GM21529 (cell line): ENCODE data around the gene CDH18.

ENCODE experiments used
- ATAC-seq: cut with Tn5 transposase; IDR thresholded peaks from one replicate; pipeline ENCODE4 v1.9.1; 2021; ENCODE audit not compliant: unreplicated experiment

The CDH18 gene

DNA sequence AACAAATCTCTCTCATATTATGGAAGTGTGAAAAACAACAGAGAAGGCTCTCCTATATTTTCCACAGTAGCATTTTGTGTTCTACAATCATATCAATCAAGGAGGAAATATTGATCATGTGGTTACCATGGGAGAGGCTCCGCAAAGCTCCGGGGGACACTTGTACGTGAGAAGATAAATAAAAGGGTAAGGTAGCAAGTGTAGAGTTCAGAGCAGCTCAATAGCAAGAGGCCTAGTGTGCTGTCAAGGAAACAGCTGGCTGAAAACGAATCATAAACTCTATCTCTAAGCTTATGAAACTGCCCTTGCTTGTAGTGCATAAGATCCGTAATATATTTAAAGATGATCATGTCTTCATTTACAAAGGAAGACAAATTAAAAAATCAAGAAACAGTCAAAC is 57.5 kb downstream of the CDH18 start:
- ATAC-seq = no peak

- no peak for ATAC-seq
These were observed 59.2 kb downstream of the CDH18 start for GRCh38 chr5:19928562-19929421.

DNA sequence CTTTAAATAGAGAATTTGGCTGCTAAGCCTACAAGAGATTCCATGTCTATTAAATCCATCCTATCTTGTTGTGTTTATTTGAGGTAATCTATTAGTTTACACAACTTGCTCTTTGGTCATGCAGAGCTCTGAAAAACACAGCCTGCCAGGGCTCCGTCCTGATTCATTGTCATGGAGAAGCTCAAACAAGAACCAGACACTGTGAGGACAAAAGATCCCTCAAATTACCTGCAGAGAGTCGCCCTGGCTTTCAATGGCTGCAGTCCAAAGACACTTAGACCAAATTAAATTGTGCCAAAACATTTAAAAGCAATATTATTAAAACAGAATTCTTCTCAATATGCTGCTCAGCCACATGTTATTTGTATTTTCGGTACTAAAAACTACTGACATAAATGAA is 60.1 kb downstream of the CDH18 start:
- no peak for ATAC-seq

DNA sequence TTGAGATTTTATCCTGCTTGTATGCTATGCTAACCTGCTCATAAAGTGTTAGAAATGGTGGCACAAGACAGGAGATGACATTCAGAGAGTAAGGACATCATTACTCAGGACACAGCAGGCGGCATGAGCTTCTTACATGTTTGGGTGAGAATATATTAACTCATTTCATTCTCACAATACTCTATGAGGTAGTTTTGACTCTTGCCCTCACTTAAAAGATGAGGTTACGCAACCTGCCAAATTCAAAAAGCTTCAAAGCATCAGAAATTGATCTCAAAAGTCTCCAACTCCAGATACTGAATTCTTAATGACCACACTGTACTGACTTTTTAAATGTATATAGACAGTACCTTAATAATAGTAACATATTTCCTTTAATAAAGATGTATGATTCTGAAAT is 60.8 kb downstream of the CDH18 start:
- no peak for ATAC-seq

GRCh38 chr5:19923742-19924141 is 64.3 kb downstream of the CDH18 start:
- no peak for ATAC-seq

- ATAC-seq = no peak
These were observed 67.2 kb downstream of the CDH18 start for GRCh38 chr5:19920761-19921160.

DNA sequence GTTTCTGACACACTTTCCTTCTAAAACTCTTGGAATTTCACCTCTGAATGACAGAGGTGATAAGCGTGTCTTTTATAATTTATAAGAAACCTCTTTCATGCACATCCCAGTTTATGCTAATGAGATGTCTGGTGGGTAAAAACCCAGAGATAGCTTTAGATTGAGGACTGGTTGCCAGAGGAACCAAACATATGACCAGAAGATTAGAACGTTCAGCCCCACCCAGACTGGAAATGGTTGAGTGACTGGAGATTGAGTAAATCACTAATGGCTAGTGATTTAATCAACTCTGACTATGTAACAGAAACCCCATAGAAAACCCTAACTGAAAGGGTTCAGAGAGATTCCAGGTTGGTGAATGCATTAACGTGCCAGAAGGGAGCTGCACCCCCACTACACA is 69.2 kb downstream of the CDH18 start:
- ATAC-seq = no peak

DNA sequence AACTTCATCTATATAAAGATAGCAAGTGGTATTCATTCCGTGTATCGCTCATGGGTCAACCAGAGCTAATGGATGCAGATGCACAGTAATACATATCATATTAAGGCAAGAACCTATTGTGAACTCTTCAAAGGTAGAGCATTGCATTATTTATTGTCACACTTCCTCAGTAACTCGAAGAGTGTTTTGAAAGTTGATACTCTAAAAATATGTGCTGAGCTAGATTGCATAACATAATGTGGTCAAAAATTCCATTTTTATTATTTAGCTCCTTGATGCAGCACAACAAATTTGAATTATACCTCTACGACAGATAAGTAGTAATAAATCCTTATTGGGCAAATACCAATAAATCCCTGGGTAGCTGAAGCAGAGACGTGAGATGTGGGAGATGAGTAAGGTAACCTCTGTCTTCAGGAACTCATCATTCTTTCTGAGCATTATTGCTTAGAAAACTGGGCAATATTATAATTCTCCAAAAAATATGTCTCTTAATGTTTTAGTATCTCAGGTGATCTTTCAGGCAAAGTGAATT is 70.3 kb downstream of the CDH18 start:
- ATAC-seq = no peak

GRCh38 chr5:19910136-19910535 is 77.9 kb downstream of the CDH18 start:
- ATAC-seq = no peak

- ATAC-seq = no peak
These were observed 83.2 kb downstream of the CDH18 start for GRCh38 chr5:19904766-19905165.

GRCh38 chr5:19903611-19904010 is 84.4 kb downstream of the CDH18 start:
- ATAC-seq = no peak

- ATAC-seq = no peak
These were observed 85.6 kb downstream of the CDH18 start for GRCh38 chr5:19902316-19902934.

- ATAC-seq = no peak
These were observed 87.7 kb downstream of the CDH18 start for GRCh38 chr5:19900269-19900668.

DNA sequence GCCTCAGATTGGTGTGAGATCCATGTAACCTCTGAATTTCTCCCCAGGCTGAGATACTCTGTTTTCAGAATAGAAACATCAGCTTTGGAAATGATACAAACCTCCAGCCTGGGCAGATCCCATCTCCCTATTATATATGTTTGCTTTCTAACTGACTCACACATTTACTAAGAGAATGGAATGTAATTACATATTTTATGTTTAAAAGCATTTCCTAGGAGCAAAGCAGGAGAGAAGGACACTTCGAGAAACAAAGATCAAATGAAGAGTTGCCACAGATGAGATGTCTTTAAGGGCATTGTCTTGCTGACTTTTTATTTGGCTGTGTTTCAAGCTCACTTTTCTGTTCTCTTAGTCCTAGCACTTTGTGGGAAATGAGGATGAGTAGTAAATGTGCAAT is 96.3 kb downstream of the CDH18 start:
- no peak for ATAC-seq

DNA sequence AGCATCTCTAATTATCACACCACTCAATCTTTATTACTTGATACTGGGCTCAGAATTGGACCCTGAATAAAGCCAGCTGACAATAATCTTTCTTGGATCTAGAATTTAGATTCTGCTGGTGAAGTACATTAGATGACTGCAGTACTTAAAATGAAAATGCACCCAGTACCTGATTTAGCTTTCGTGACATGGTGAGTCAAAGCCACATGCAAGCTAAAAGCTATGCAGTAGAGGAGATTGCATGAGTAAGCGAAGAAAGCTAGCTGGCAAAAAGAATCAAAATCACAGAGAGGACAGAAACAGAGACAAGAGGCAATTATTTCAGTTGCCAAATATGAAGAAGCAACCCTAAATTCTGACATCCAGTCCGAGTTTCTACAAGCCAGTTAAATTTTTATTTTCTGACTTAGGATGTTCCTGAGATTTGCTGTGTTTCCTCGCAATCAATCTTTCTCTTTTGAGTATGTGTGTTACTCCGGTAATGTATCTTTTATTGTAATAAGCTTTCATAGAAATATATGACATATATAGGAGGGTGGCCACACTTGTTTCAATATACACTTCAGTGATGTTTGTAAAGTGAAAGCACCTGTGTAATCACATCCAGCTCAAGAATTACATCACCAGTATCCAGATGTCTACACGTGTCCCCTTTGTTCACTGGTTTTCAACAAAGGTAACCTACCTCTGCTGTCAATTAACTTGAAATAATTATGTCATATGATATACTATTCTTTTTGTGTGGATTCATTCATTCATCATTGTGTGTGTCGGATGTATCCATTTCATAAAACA is 101.7 kb downstream of the CDH18 start:
- no peak for ATAC-seq

- no peak for ATAC-seq
These were observed 102.8 kb downstream of the CDH18 start for GRCh38 chr5:19885040-19885824.

- no peak for ATAC-seq
These were observed 107.1 kb downstream of the CDH18 start for GRCh38 chr5:19880859-19881436.

DNA sequence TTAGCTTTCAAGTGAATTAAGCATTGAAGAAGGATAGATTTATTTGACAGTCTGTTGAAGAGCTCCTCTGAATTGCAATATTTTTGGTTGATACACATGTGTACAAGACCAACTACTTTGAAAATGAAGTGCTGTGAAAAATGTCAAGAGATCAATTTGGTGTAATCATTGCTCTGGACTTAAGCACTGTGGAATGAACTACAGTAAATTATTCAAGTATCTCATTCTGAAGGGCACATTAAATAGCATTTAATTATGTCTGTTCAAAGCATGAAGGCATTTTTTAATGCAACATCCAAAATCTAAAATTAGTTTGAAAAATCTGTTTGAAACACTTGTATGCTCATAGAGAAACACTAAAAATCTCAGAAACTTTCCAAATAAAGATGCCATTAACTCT is 107.5 kb downstream of the CDH18 start:
- ATAC-seq = no peak

DNA sequence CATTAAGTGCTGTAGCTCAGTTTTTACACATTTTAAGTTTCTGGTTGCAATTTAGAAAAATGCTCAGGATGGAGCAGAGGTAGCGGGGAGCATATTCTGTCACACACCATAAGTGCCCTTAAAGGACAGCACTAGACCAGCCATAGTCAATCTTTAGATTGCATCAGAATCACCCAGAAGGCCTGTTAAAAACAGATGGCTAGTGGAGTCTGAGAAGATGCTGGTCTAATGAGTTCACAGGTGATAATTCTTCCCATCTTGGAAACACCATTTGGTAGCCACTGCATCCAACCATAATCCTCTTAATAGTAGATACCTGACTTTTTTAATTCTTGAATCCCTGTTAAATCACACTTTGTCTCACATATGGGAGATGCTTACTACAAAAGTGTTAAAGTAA is 113.2 kb downstream of the CDH18 start:
- no peak for ATAC-seq

- ATAC-seq = no peak
These were observed 121.9 kb downstream of the CDH18 start for GRCh38 chr5:19866090-19866450.
